Endothelial cell of umbilical vein (primary cell): Measurements from ENCODE around the gene PPP1R2B. TPM values are rescaled to one million over a fixed set of nuclear protein-coding genes. Genes with fewer than 3 reads are reported as not detected.

Source experiments
- BruUV-seq: library from RNA; stranded (reverse); fragments of 400-500 nt; replicated peaks from 2 replicates; lab custom pipeline; 2021; lab: Mats Ljungman, UMichigan
- CTCF ChIA-PET: fragments of 300-600, 350-600 bp; sonication (Branson Sonifier 250); formaldehyde crosslinking; loops from one replicate; lab custom pipeline; 2021; ENCODE audit warnings: antibody characterized with exemption, inconsistent platforms; lab: Charles Lee
- POLR2A ChIA-PET: fragments of 300-600, 350-600 bp; sonication (Branson Sonifier 250); formaldehyde crosslinking; loops from one replicate; lab custom pipeline; 2021; ENCODE audit warnings: antibody characterized with exemption, inconsistent platforms; lab: Charles Lee
- DNase-seq: peaks from one replicate; pipeline ENCODE4 v3.0.0-alpha.2; 2011; ENCODE audit warnings: low read depth, low spot score
- FAIRE-seq: peaks from 2 replicates; lab custom pipeline; 2011; peaks lifted over from hg19 to GRCh38; lab: Jason Lieb, UNC
- H2AFZ ChIP-seq: 2 replicates; pipeline ENCODE4 v1.6.0; 2012; ENCODE audit warnings: low read depth, low read length, control low read depth, inconsistent platforms
- H3K27ac ChIP-seq: 2 replicates; pipeline ENCODE4 v1.5.1; 2011; ENCODE audit warnings: low read depth, mild to moderate bottlenecking, control low read depth, low read length, moderate library complexity; ENCODE audit not compliant: insufficient read depth
- H3K27me3 ChIP-seq, 2 experiments: 2 replicates each; pipeline versions ENCODE4 v1.6.0 to v1.6.1; 2011; ENCODE audit warnings: low read length in 2 of 2, mixed read lengths in 1 of 2; ENCODE audit not compliant: control insufficient read depth in 2 of 2, insufficient read depth in 2 of 2
- H3K36me3 ChIP-seq, 2 experiments: 2 replicates in 1 of 2; 3 replicates in 1 of 2; pipeline ENCODE4 v1.5.1; 2011; ENCODE audit warnings: low read length in 2 of 2, mild to moderate bottlenecking in 1 of 2, moderate library complexity in 1 of 2; ENCODE audit not compliant: control insufficient read depth in 2 of 2, insufficient read depth in 2 of 2; ENCODE audit errors: extremely low read depth in 1 of 2
- H3K4me1 ChIP-seq: 3 replicates; pipeline ENCODE4 v1.5.1; 2011; ENCODE audit warnings: mild to moderate bottlenecking, low read length; ENCODE audit not compliant: control insufficient read depth, insufficient read depth; ENCODE audit errors: extremely low read depth
- H3K4me2 ChIP-seq: 2 replicates; pipeline ENCODE4 v1.6.1; 2011; ENCODE audit warnings: low read length, control low read depth, mixed read lengths; ENCODE audit not compliant: insufficient read depth
- H3K4me3 ChIP-seq, 3 experiments: fragments of 200-600 bp in 1 of 3; sonication (generic), shearing (Covaris generic) in 1 of 3; replicated peaks in 1 of 3; 2 replicates each; pipeline ENCODE4 v1.5.1; 2011 to 2016; ENCODE audit warnings: control low read depth in 3 of 3, low read length in 3 of 3, mild to moderate bottlenecking in 2 of 3, inconsistent platforms in 1 of 3, low read depth in 1 of 3, moderate library complexity in 1 of 3; ENCODE audit not compliant: insufficient read depth in 1 of 3
- H3K79me2 ChIP-seq: 2 replicates; pipeline ENCODE4 v1.6.0; 2012; ENCODE audit warnings: low read length, inconsistent platforms; ENCODE audit not compliant: control insufficient read depth, insufficient read depth
- H3K9ac ChIP-seq: replicated peaks from 2 replicates; pipeline ENCODE3; 2011; ENCODE audit warnings: low read length, control low read depth; ENCODE audit not compliant: insufficient read depth; ENCODE audit errors: extremely low read depth
- H3K9me1 ChIP-seq: replicated peaks from 3 replicates; pipeline ENCODE4 v1.6.0; 2011; ENCODE audit warnings: mild to moderate bottlenecking, low read length; ENCODE audit not compliant: control insufficient read depth, insufficient read depth; ENCODE audit errors: extremely low read depth
- H3K9me3 ChIP-seq: replicated peaks from 2 replicates; pipeline ENCODE4 v1.5.1; 2012; ENCODE audit warnings: low read length, inconsistent platforms; ENCODE audit not compliant: control insufficient read depth, insufficient read depth
- H4K20me1 ChIP-seq: replicated peaks from 2 replicates; pipeline ENCODE3; 2011; ENCODE audit warnings: mild to moderate bottlenecking, low read length; ENCODE audit not compliant: control insufficient read depth, insufficient read depth; ENCODE audit errors: extremely low read depth
- EZH2 ChIP-seq: IDR thresholded peaks from 2 replicates; pipeline ENCODE4 v1.6.1; 2012; ENCODE audit warnings: borderline replicate concordance, low read depth, mild to moderate bottlenecking, moderate library complexity, low read length, inconsistent platforms; ENCODE audit not compliant: severe bottlenecking
- FOS ChIP-seq: IDR thresholded peaks from 2 replicates; pipeline ENCODE4 v1.6.1; 2011; ENCODE audit warnings: mild to moderate bottlenecking, low read length, moderate library complexity, borderline replicate concordance; ENCODE audit not compliant: insufficient read depth
- GATA2 ChIP-seq: IDR thresholded peaks from 2 replicates; pipeline ENCODE4 v1.7.0; 2011; ENCODE audit warnings: low read depth, mild to moderate bottlenecking, moderate library complexity, mixed read lengths, low read length; ENCODE audit not compliant: insufficient read length, insufficient read depth
- JUN ChIP-seq: IDR thresholded peaks from 2 replicates; pipeline ENCODE4 v1.6.1; 2011; ENCODE audit warnings: borderline replicate concordance, low read depth; ENCODE audit not compliant: insufficient read length, insufficient read depth
- MYC ChIP-seq: IDR thresholded peaks from one replicate; pipeline ENCODE4 v1.6.1; 2011; ENCODE audit warnings: mild to moderate bottlenecking, low read depth, low read length
- POLR2A ChIP-seq: IDR thresholded peaks from 2 replicates; pipeline ENCODE4 v1.6.1; 2012; ENCODE audit warnings: low read depth, mild to moderate bottlenecking, control low read depth, low read length
- POLR2AphosphoS5 ChIP-seq: IDR thresholded peaks from 2 replicates; pipeline ENCODE4 v1.6.1; 2012; ENCODE audit warnings: low read depth, mild to moderate bottlenecking, control low read depth, low read length, moderate library complexity; ENCODE audit not compliant: insufficient read depth
- dilution Hi-C: fragments of 300-500 bp; cut with MboI; formaldehyde crosslinking; loops from one replicate; pipeline ENCODE4 v1.15.0; 2019; ENCODE audit warnings: low sequenced_read_pairs; ENCODE audit not compliant: extremely low pct_ligation_motif_present
- intact Hi-C: fragments of 100-400 bp; cut with micrococcal nuclease; formaldehyde crosslinking; loops from one replicate; pipeline ENCODE4 v1.10.0; 2022
- polyA plus RNA-seq, 4 experiments: library from polyadenylated mRNA; depleted of rRNA in 3 of 4; stranded (reverse) in 3 of 4; unstranded in 1 of 4; fragments of >200 nt; gene quantifications; 2 replicates each; pipeline versions ENCODE4 v1.2.1 to v1.2.3, GENCODE V29; 2011 to 2012; ENCODE audit warnings: missing spikeins in 1 of 4
- total RNA-seq: library from RNA; stranded (reverse); gene quantifications from 2 replicates; pipeline ENCODE4 v1.2.3, GENCODE V29; 2021
- TF ChIP-seq, protein P1 (sequence below), 2 donors: IDR thresholded peaks; 1 replicate in 1 of 2; 2 replicates in 1 of 2; pipeline ENCODE4 v1.5.1; 2011; ENCODE audit warnings: low read length in 2 of 2, mild to moderate bottlenecking in 2 of 2, moderate library complexity in 2 of 2, control low read depth in 1 of 2, inconsistent platforms in 1 of 2, low read depth in 1 of 2; ENCODE audit not compliant: insufficient read depth in 1 of 2; ENCODE audit errors: extremely low read depth in 1 of 2
- TF ChIP-seq, protein P2 (sequence below): IDR thresholded peaks from 2 replicates; pipeline ENCODE4 v1.6.1; 2011; ENCODE audit not compliant: insufficient read depth, insufficient read length

The PPP1R2B gene
- total and polyA plus RNA-seq, 2 donors (not counting 3 experiments of a cell fraction or from before 2014, with no cell fraction given): not detected

DNA sequence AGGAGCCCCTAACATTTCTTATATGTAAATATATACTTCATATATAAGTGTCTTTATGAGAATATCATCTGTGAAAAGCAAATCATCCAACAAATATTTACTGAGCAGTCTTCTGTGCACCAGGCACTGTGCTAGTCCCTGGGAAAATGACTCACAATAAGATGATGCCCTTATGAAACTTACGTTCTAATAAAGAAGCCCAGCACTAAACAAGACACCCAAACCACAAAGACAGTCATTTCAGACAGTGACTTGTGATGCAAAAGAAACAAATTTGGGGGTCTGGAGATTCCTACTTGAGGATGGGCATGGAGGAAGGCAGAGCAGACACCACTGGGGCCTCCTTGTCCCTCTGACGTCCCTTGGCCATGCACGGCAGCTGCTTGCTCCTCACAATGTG, 30.6 kb upstream of the PPP1R2B start:
- Histone ChIP-seq H3K9me3 (peaks cover 3% of the 10 kb centered on the region), H4K20me1 (no peaks in the 10 kb centered on the region), H3K4me1 (no peaks in the 10 kb centered on the region), H3K36me3 (no peaks in the 10 kb centered on the region), H3K4me2 (no peak overlapping the region), H3K9me1 (no peaks in the 10 kb centered on the region), H3K27me3 (no peaks in the 10 kb centered on the region), H3K27ac (no peak overlapping the region), H3K9ac (no peak overlapping the region), H3K79me2 (no peaks in the 10 kb centered on the region), H3K4me3 (no peak overlapping the region), H2AFZ (no peak overlapping the region)
- ChIA-PET POLR2A (no interaction called here), CTCF (no interaction called here)
- FAIRE-seq (no peak), DNase-seq (no peak)
- intact Hi-C loops: no loop called here
- TF ChIP-seq JUN (no peak), EZH2 (no peak), FOS (no peak), POLR2AphosphoS5 (no peak), POLR2A (no peak), MYC (no peak), GATA2 (no peak)
- TF ChIP-seq, protein P1, sequence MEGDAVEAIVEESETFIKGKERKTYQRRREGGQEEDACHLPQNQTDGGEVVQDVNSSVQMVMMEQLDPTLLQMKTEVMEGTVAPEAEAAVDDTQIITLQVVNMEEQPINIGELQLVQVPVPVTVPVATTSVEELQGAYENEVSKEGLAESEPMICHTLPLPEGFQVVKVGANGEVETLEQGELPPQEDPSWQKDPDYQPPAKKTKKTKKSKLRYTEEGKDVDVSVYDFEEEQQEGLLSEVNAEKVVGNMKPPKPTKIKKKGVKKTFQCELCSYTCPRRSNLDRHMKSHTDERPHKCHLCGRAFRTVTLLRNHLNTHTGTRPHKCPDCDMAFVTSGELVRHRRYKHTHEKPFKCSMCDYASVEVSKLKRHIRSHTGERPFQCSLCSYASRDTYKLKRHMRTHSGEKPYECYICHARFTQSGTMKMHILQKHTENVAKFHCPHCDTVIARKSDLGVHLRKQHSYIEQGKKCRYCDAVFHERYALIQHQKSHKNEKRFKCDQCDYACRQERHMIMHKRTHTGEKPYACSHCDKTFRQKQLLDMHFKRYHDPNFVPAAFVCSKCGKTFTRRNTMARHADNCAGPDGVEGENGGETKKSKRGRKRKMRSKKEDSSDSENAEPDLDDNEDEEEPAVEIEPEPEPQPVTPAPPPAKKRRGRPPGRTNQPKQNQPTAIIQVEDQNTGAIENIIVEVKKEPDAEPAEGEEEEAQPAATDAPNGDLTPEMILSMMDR (IDR thresholded peaks at IDR 0.05; ENCODE audit: extremely low read depth in 1 of 2, insufficient read depth in 1 of 2, low read depth in 1 of 2, low read length in 2 of 2): no peak
- TF ChIP-seq, protein P2, sequence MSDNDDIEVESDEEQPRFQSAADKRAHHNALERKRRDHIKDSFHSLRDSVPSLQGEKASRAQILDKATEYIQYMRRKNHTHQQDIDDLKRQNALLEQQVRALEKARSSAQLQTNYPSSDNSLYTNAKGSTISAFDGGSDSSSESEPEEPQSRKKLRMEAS: no peak
- dilution Hi-C loops: no loop called here
- BruUV-seq: no TSS peak
